DOHH2 (cell line): ENCODE data around the gene STK32C.
A peak's percentile ranks its signal among the peaks of the same experiment; 100 is the strongest.

Experiments used
- CTCF ChIP-seq: fragments of 200-600 bp; sonication (generic); IDR thresholded peaks from one replicate; pipeline ENCODE4 v1.5.1; 2014; ENCODE audit warnings: antibody characterized with exemption, mild to moderate bottlenecking, low read depth, low read length; ENCODE audit not compliant: poor library complexity, severe bottlenecking
- EZH2phosphoT487 ChIP-seq: fragments of 200-600 bp; sonication (generic); IDR thresholded peaks from 2 replicates; pipeline ENCODE4 v1.6.1; 2017; ENCODE audit warnings: borderline replicate concordance, mild to moderate bottlenecking, antibody characterized with exemption, low read length, moderate library complexity, mixed read lengths

- TF ChIP-seq CTCF, result peak; percentile 26
- no peak for TF ChIP-seq EZH2phosphoT487
Observed at GRCh38 chr10:132297526-132297925, 10.2 kb downstream of the STK32C start.
